Neuronal stem cell (in vitro differentiated cells): ENCODE results near the gene CHST7.

Experiments used
- DNase-seq: peaks from one replicate; pipeline ENCODE4 v3.0.0-alpha.2; 2013; ENCODE audit warnings: low spot score
- H2AFZ ChIP-seq: one replicate; pipeline ENCODE4 v1.6.1; 2013; ENCODE audit warnings: mild to moderate bottlenecking, low read length, inconsistent platforms
- H2AK5ac ChIP-seq: 2 replicates; pipeline ENCODE4 v1.6.1; 2013; ENCODE audit warnings: low read depth, mild to moderate bottlenecking, inconsistent platforms, low read length, moderate library complexity, mixed read lengths
- H2BK120ac ChIP-seq: 2 replicates; pipeline ENCODE4 v1.6.1; 2013; ENCODE audit warnings: low read depth, mild to moderate bottlenecking, inconsistent platforms, low read length, moderate library complexity, mixed read lengths
- H2BK12ac ChIP-seq: one replicate; pipeline ENCODE4 v1.6.1; 2013; ENCODE audit warnings: low read length, inconsistent platforms
- H2BK15ac ChIP-seq: 2 replicates; pipeline ENCODE4 v1.6.1; 2013; ENCODE audit warnings: mild to moderate bottlenecking, low read length, inconsistent platforms, mixed read lengths
- H2BK5ac ChIP-seq: one replicate; pipeline ENCODE4 v1.6.1; 2013; ENCODE audit warnings: inconsistent platforms, mild to moderate bottlenecking, low read length, moderate library complexity
- H3K14ac ChIP-seq: one replicate; pipeline ENCODE4 v1.6.1; 2013; ENCODE audit warnings: low read length, inconsistent platforms
- H3K18ac ChIP-seq: 2 replicates; pipeline ENCODE4 v1.6.1; 2013; ENCODE audit warnings: low read length, inconsistent platforms
- H3K23ac ChIP-seq: 2 replicates; pipeline ENCODE4 v1.6.1; 2013; ENCODE audit warnings: low read depth, mild to moderate bottlenecking, mixed read lengths, low read length, inconsistent platforms; ENCODE audit not compliant: poor library complexity
- H3K27ac ChIP-seq: replicated peaks from 3 replicates; pipeline ENCODE4 v1.5.1; 2013; ENCODE audit warnings: low read length, inconsistent platforms
- H3K27me3 ChIP-seq, 3 experiments: 2 replicates each; pipeline ENCODE4 v1.6.1; 2013; ENCODE audit warnings: low read length in 3 of 3, mild to moderate bottlenecking in 2 of 3, inconsistent platforms in 1 of 3, low read depth in 1 of 3, mixed read lengths in 1 of 3, moderate library complexity in 1 of 3; ENCODE audit not compliant: control insufficient read depth in 3 of 3, insufficient read depth in 3 of 3
- H3K36me3 ChIP-seq, 2 donors: replicated peaks in 1 of 2; 2 replicates each; pipeline ENCODE4 v1.6.1; 2013; ENCODE audit warnings: low read length in 2 of 2; ENCODE audit not compliant: control insufficient read depth in 2 of 2, insufficient read depth in 2 of 2
- H3K4ac ChIP-seq: 2 replicates; pipeline ENCODE4 v1.6.1; 2013; ENCODE audit warnings: inconsistent platforms, mild to moderate bottlenecking, low read length, moderate library complexity
- H3K4me1 ChIP-seq, 2 donors: 1 replicate in 1 of 2; 2 replicates in 1 of 2; pipeline ENCODE4 v1.6.1; 2013; ENCODE audit warnings: low read length in 2 of 2, low read depth in 1 of 2; ENCODE audit not compliant: control insufficient read depth in 2 of 2, insufficient read depth in 1 of 2
- H3K4me2 ChIP-seq: one replicate; pipeline ENCODE4 v1.6.1; 2013; ENCODE audit warnings: mild to moderate bottlenecking, low read length, inconsistent platforms; ENCODE audit not compliant: insufficient read depth, poor library complexity, severe bottlenecking
- H3K4me3 ChIP-seq, 2 donors: 2 replicates each; pipeline ENCODE4 v1.5.1; 2013; ENCODE audit warnings: low read length in 2 of 2, mild to moderate bottlenecking in 2 of 2, inconsistent platforms in 1 of 2, moderate library complexity in 1 of 2
- H3K79me1 ChIP-seq: one replicate; pipeline ENCODE4 v1.6.1; 2013; ENCODE audit warnings: low read depth, mild to moderate bottlenecking, inconsistent platforms, low read length, moderate library complexity
- H3K9ac ChIP-seq: one replicate; pipeline ENCODE4 v1.6.1; 2013; ENCODE audit warnings: mild to moderate bottlenecking, low read depth, low read length, inconsistent platforms; ENCODE audit not compliant: poor library complexity
- H3K9me3 ChIP-seq, 2 donors: replicated peaks in 1 of 2; 2 replicates each; pipeline versions ENCODE3 to v1.6.1; 2013; ENCODE audit warnings: low read length in 2 of 2, mild to moderate bottlenecking in 2 of 2, inconsistent platforms in 1 of 2, low read depth in 1 of 2, mixed read lengths in 1 of 2, moderate library complexity in 1 of 2; ENCODE audit not compliant: control insufficient read depth in 2 of 2, insufficient read depth in 1 of 2
- H4K8ac ChIP-seq: one replicate; pipeline ENCODE4 v1.6.1; 2013; ENCODE audit warnings: low read depth, mild to moderate bottlenecking, inconsistent platforms, low read length, moderate library complexity
- H4K91ac ChIP-seq: one replicate; pipeline ENCODE4 v1.6.1; 2013; ENCODE audit warnings: low read length, low read depth, mild to moderate bottlenecking, inconsistent platforms; ENCODE audit not compliant: poor library complexity
- WGBS, 2 donors: extraction: QIAGEN DNeasy Blood & Tissue Kit; methylation state at CpG; one replicate each; pipeline ENCODE4 v1.1.7; 2013; ENCODE audit warnings: missing lambda C conversion rate in 2 of 2, mixed read lengths in 1 of 2; ENCODE audit not compliant: insufficient read length in 2 of 2, insufficient replicate concordance in 1 of 2; ENCODE audit errors: extremely low coverage in 2 of 2; 5-methylcytosine and 5-hydroxymethylcytosine counted together

The CHST7 gene

GRCh38 chrX:46636223-46636622 is 62.7 kb downstream of the CHST7 start:
- Histone ChIP-seq H2BK120ac (no peak overlapping the region), H3K27me3 (no peaks in the 10 kb centered on the region), H3K79me1 (peaks cover 4% of the 10 kb centered on the region), H3K27ac (no peak overlapping the region), H3K9ac (no peak overlapping the region), H3K4me2 (no peak overlapping the region), H2BK15ac (no peak overlapping the region), H3K18ac (no peak overlapping the region), H3K23ac (no peak overlapping the region), H2BK5ac (no peak overlapping the region), H2AK5ac (no peak overlapping the region), H3K9me3 (no peaks in the 10 kb centered on the region), H3K14ac (no peak overlapping the region), H3K36me3 (no peaks in the 10 kb centered on the region), H2AFZ (no peak overlapping the region), H4K8ac (no peak overlapping the region), H3K4ac (no peak overlapping the region), H3K4me3 (no peak overlapping the region), H3K4me1 (no peaks in the 10 kb centered on the region), H2BK12ac (no peak overlapping the region), H4K91ac (no peak overlapping the region)
- DNase-seq: no peak
- WGBS, 2 donors: no CpG with 5 or more reads among the region's 6 CpGs

GRCh38 chrX:46637938-46638337 is 64.4 kb downstream of the CHST7 start:
- no peak overlapping the region for H3K23ac ChIP-seq
- no peak overlapping the region for H2AK5ac ChIP-seq
- no peak overlapping the region for H3K27ac ChIP-seq
- DNase-seq: no peak
- H3K79me1 ChIP-seq: peaks cover 4% of the 10 kb centered on the region
- H2BK120ac ChIP-seq: no peak overlapping the region
- no peak overlapping the region for H4K91ac ChIP-seq
- no peak overlapping the region for H2AFZ ChIP-seq
- WGBS, 2 donors: no CpG with 5 or more reads among the region's 2 CpGs
- no peak overlapping the region for H3K18ac ChIP-seq
- no peaks in the 10 kb centered on the region for H3K27me3 ChIP-seq
- no peak overlapping the region for H2BK15ac ChIP-seq
- H2BK5ac ChIP-seq: no peak overlapping the region
- no peaks in the 10 kb centered on the region for H3K36me3 ChIP-seq
- H3K4ac ChIP-seq: no peak overlapping the region
- H3K9me3 ChIP-seq: no peaks in the 10 kb centered on the region
- no peak overlapping the region for H3K14ac ChIP-seq
- no peak overlapping the region for H4K8ac ChIP-seq
- no peaks in the 10 kb centered on the region for H3K4me1 ChIP-seq
- no peak overlapping the region for H3K4me3 ChIP-seq
- no peak overlapping the region for H3K9ac ChIP-seq
- no peak overlapping the region for H2BK12ac ChIP-seq
- no peak overlapping the region for H3K4me2 ChIP-seq

- Histone ChIP-seq H2AFZ (no peak overlapping the region), H3K23ac (no peak overlapping the region), H3K4ac (no peak overlapping the region), H3K9me3 (no peaks in the 10 kb centered on the region), H2BK15ac (no peak overlapping the region), H3K4me3 (no peak overlapping the region), H3K18ac (no peak overlapping the region), H2BK5ac (no peak overlapping the region), H3K4me1 (peaks cover 3 to 4% of the 10 kb centered on the region in 2 donors), H3K9ac (no peak overlapping the region), H3K27ac (no peak overlapping the region), H3K79me1 (no peaks in the 10 kb centered on the region), H2AK5ac (no peak overlapping the region), H2BK12ac (no peak overlapping the region), H3K4me2 (no peak overlapping the region), H2BK120ac (no peak overlapping the region), H4K91ac (no peak overlapping the region), H3K14ac (no peak overlapping the region), H4K8ac (no peak overlapping the region), H3K36me3 (no peaks in the 10 kb centered on the region), H3K27me3 (no peaks in the 10 kb centered on the region)
- DNase-seq: no peak
- no CpG with 5 or more reads among the region's 4 CpGs for WGBS, 2 donors
Measured at GRCh38 chrX:46642145-46642544, 68.6 kb downstream of the CHST7 start.

- no peak overlapping the region for H2BK120ac ChIP-seq
- H2AK5ac ChIP-seq: no peak overlapping the region
- no peak overlapping the region for H3K23ac ChIP-seq
- H3K4me3 ChIP-seq: no peak overlapping the region
- H3K9me3 ChIP-seq: no peaks in the 10 kb centered on the region
- WGBS, 2 donors: no CpG with 5 or more reads among the region's 3 CpGs
- H3K27me3 ChIP-seq: no peaks in the 10 kb centered on the region
- H2AFZ ChIP-seq: no peak overlapping the region
- no peak for DNase-seq
- H3K4me1 ChIP-seq: peaks cover 6 to 11% of the 10 kb centered on the region in 2 donors
- H3K4me2 ChIP-seq: no peak overlapping the region
- no peak overlapping the region for H2BK15ac ChIP-seq
- H3K36me3 ChIP-seq: no peaks in the 10 kb centered on the region
- no peak overlapping the region for H4K91ac ChIP-seq
- H2BK12ac ChIP-seq: no peak overlapping the region
- H3K27ac ChIP-seq: no peak overlapping the region
- no peak overlapping the region for H3K14ac ChIP-seq
- H3K18ac ChIP-seq: no peak overlapping the region
- H4K8ac ChIP-seq: no peak overlapping the region
- no peaks in the 10 kb centered on the region for H3K79me1 ChIP-seq
- H2BK5ac ChIP-seq: no peak overlapping the region
- H3K4ac ChIP-seq: no peak overlapping the region
- H3K9ac ChIP-seq: no peak overlapping the region
Measured at GRCh38 chrX:46643636-46644035, 70.1 kb downstream of the CHST7 start.
